GM19043 (cell line): ENCODE results near the gene SAMD4A.

ENCODE experiments used
- ATAC-seq: cut with Tn5 transposase; IDR thresholded peaks from one replicate; pipeline ENCODE4 v1.9.1; 2021; ENCODE audit warnings: low read depth; ENCODE audit not compliant: unreplicated experiment

The SAMD4A gene

DNA sequence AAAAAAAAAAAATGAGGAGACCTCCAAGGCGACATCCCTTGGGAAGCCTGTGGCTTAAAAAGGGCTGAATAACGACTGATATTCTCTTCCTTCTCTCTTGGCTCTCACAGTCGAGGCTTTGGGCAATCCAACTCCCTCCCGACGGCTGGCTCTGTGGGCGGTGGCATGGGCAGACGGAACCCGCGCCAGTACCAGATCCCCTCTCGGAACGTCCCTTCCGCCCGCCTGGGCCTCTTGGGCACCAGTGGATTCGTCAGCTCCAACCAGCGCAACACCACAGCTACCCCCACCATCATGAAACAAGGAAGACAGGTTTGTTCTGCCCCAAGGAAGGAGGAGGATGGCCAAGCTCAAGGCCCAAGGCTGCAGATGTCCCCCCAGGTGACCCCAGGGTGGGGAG lies 207.9 kb downstream of the SAMD4A start:
- no peak for ATAC-seq

DNA sequence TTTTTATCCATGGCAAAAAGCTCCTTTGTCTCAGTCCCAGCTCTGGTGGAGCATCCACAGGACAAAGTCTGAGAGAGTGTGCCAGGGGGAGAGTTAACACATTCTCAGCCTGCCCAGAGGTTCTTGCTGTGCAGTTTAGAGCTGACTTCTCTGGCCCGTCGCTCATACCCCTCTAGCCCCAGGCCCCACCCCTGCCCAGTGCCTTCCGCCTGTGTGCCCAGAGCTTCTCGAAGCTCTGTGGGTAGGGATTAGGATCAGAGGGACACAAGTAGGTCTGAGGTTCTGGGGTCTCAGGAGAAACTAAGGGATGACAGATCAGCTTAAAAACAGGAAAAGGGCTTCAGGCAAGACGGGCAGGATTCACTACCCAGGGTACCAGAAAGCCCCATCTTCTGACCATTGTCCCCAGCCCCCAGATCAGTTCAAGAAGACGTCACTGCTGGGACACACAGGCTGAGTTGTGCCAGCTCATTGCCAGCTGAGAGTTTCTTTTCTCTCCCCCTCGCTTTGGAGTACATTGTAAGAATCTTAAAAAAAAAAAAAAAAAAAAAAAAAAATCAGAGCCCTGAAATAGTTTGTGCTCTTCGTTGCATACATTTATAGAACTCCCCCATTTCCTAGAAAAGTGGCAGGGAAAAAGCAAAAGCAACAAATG lies 208.7 kb downstream of the SAMD4A start:
- no peak for ATAC-seq

DNA sequence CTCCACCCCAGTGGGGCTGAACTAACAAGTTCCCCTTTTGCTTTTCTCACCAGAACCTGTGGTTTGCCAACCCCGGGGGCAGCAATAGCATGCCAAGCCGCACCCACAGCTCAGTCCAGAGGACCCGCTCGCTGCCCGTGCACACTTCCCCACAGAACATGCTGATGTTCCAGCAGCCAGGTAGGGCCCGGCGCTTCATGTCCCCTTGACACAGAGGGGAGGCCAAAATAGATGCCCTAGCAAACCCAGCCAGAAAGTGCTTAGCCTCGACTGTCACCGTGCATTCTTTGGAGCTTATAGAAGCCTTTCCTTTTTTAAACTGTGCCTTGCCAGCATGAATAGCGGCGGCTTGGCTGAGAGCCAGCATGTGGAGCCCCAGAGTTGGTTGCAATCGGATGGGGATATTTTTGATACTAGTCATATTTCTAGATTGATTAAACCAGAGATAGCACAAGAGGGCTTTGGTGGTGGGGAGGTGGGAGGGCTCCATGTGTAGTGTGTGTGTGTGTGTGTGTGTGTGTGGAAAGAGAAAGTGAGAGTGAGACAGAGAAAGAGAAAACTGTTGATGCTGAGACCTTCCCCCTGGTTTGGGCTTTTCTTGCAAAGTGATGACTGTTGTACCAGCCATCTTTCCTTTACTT lies 209.6 kb downstream of the SAMD4A start:
- ATAC-seq: no peak

DNA sequence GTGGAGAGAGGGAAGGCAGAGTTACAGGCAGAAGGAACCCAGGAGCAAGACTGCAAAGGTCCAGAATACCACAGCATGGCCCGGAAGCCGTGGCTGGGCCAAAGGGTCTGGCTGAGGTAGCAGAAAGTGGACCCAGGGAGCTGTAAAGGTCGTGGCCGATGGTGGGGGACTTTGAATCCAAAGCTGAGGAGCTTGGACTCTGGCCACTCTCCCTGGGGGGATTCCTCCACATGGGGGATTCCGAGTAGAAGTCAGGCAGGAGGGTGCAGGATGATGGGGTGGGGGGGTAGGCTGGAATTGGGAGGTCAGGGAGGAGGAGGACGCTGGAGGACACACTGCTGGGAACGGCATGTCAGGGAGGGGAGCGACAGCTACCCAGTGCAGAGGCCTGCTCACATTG lies 210.5 kb downstream of the SAMD4A start:
- ATAC-seq: no peak

DNA sequence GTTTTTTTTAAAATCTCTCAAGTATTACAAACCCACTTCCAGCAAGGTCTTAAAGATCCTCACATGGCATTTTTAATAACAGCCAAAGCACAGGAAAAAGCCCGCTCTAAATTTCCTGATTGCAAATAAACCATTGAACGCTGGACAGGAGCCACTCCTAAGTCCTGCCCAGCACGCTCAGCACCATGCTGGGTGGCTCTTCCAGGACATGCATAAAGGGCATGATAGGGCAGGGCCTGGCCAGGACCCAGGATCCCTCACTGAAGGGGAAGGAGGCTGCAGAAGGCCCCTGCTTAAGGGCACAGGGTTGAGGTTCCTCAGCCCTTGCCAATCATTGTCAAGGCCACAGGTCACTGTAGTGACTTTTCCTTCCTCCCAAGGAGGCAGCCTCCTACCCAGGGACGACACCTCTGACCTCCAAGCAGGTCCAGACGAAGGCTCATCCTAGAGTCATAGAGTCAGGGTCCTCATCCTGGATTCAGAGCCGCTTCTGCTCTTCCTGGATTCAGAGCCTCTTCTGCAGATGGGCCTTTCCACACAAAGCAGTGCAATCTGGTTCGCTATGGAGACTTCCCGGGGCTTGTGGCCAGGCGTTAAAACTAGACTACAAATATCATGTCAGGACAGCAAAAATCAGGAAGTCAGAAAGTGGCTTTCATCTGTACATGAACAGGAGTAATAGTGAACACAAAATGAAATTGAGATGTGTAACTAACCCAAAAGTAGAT lies 211.9 kb downstream of the SAMD4A start:
- no peak for ATAC-seq

DNA sequence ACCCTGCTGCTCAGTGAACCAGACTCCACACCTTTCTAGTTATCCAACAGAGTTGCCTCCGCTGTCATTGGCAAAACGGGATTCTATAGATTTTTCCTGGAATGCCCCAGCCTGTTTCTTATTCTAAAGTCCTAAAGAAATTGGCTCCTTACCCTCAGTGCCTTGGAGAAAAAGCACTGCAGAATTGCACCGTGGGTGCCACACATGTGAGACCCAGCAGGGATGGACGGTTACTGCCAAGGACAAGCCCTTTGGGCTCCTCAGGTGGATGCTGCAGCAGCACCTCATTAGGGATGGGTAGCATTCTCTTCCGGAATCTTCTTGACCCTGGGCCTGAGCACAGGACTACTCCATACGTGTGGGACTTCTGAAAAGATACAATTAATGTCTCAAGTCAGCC lies 214.2 kb downstream of the SAMD4A start:
- ATAC-seq: no peak

DNA sequence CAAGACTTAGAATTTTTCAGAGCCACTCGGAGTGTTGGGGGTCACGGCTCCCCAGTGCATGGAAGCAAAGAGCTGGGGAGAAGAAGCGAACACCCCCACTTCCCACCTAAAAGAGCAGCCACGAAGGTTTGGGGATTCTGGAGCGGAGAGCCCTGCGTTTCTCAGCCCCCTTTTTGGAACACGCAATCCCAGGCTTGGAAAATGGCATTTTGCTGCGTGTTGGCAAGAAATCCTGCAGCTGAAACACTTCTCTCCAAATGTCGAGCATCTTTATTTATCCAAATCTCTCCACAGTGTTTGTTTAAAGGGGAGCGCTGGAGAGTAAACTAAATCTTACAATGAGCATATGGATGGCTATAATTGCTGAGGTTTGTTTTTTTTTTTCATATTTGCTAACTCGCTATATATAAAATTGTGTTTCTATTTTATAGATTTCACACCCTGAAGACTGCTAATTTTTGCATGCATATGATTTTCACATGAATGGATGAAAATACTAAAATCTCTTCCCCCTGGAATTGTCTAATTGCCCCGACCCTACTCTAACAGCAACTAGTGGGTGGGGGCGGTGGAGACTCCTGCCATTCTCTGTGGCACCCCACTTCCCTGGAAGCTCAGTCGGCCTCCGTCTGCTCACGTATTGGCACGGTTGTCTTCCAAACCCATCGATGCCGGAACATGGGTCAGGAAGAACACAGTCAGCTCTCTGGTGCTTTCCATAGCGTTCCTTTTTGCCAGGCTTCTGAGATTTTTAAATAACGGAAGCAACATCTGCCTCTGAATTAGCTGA lies 215.2 kb downstream of the SAMD4A start:
- ATAC-seq: no peak

DNA sequence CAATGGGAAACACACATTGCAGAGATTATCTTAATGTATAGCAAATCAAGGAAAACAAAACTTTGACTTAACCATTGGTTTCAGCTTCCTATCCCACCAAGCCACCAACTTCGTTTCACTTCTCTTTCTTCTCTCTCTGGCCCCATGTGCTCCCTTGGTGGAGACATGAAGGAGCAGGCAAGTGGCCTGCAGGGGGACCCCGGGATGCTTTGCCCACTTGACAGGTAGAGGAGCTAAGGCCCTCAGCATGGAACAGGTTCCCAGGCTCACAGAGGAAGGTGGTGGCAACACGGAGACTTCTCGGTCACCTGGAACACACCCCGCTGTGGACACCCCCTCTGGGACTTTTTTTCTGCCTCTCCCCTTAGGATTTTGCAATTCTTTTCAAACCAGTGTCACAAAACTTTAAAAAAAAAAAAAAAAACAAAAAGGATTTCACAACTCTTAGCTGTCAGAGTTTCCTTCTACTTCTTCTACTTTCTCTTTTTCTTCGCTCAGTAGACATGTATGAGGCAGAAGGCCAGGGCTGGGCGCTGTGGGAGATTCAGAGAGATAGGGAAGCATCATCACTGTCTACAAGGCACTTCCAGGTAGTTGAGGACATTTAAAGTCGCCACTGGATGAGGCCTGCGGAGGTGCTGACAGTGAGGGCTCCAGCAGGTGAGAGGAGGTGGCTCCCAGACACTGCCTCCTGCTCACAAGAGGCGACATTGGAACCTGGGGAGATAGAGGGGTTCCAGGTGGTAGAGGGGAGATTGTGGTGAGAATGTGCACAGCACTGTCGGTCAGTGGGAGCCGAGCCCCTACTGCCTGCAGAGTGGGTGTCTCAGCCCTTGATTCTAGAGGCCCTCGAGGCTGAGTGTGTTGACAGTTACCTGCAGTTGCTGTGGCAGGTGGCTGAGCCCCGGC lies 216.1 kb downstream of the SAMD4A start:
- ATAC-seq: peak; percentile 85

DNA sequence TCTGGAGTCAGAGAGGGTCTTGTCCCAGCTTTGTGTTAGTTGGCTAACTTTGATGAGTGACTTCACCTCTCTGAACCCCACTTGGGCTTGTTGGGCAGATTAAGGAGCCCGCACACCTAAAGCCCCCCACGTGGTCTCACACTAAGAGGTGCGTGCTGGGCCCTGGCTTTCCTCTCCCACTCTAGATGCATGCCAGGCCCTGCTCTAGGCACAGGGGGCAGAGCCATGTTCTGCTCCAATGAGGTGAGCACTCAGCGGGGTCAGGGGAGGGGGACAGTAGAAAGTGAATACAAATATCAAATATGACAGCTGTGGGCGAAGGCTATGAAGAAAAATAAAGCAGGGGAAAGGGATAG lies 216.7 kb downstream of the SAMD4A start:
- no peak for ATAC-seq

DNA sequence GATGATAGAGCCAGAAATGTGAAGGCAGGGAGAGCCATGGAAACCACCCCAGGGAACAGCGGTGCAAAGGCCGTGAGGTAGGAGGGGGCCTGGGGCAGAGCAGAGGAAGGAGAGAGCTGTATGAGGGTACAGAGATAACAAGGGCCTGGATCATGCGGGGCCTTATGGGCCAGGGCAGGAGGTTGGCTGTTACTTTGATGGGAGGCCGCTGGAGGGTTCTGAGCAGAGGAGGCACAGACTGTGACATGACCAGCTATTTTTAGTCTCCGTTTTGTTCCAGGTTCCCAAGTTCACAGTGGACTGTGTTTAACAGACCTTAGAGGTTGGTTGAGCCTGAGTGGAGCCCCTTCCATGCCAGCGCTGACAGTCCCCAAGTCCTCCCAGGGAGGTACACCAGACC lies 217.1 kb downstream of the SAMD4A start:
- ATAC-seq: no peak

DNA sequence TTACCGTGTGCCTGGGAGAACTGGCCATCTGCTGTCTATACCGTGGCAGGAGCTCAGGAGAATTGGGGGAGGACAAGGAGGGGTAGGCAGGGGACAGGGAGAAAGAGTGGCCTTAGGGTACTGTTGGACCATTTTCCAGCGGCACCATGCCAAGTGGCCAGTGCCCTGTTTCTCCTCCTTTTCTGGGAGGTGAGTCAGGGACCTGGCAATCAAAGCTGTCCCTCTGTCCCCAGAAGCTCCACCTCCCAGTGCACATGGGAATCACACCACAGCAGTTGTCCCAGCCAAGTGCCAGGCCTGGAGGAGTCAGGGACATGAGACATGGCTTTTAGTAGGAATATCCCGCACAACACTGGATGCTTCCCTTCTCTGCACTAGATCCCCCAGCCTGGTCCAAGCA lies 217.7 kb downstream of the SAMD4A start:
- no peak for ATAC-seq

DNA sequence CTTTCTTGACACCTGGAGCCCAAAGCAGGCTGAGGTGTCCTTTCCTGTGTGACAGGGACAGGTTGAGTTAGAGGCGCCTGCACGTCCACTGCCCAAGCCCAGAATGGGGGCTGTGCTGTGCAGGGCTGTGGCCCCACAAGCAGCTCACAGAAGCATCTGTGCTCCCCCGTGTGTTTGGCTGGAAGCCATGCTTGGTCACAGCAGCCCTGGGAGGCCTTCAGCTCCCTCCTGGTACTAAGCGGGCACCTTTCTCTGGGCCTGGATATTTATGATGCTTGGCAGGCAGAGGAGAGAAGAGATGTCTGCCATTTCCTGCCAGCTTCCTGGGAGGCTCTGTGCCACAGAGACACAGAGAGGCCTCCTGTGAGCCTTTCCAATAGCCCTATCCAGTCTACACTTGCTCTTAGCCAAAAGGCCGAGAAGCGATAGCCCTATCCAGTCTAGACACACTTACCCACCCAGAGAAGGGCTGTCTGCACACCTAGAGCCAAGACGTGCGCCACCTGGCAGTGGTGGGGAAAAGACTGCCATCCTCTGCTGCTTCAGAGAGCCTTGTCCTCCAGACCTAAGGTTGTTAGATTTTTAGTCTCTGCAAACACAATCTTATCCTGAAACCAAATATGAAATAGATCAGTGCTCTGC lies 218.3 kb downstream of the SAMD4A start:
- no peak for ATAC-seq

DNA sequence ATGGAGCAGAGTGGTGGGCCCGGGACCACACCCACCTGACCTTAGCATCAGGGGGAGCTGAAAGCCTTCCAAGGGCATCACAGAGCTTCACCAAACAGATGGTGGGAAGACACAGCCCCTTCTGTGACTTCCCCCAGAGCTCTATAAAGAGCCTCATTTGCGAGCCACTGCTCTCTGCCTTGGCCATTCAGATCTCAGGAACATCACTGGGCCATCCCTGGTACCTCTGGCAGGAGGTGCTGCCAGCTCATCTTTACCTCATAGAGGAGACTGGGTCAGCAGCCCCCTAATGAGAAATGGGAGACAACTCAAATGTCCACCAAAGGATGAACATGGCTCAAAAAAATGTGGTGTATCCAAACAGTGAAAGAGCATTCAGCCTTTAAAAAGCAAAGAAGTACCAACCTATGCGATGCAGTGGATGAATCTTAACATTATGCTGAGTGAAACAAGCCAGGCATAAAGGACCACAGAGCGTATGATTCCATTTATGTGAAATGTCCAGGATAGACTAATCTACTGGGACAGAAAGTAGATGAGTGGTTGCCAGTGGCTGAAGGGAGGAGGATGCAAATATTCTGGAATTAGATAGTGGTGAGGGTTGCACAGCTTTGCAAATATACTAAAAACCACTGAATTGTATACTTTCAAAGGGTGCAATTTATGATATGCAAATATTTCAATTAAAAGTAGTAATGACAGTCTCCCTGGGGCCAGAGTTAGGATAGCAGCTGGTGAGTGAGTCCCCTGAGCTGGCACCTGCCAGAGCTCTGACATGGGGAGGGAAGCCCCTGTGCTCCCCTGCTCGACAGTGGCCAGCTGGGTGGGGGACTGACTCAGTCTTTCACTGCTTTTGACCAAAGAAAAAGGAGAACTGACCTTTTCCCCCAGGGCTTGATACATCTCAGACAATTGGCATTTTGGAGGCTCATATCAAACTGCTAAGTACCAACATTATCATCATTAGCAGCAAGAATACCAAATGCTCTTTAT lies 219.1 kb downstream of the SAMD4A start:
- no peak for ATAC-seq

DNA sequence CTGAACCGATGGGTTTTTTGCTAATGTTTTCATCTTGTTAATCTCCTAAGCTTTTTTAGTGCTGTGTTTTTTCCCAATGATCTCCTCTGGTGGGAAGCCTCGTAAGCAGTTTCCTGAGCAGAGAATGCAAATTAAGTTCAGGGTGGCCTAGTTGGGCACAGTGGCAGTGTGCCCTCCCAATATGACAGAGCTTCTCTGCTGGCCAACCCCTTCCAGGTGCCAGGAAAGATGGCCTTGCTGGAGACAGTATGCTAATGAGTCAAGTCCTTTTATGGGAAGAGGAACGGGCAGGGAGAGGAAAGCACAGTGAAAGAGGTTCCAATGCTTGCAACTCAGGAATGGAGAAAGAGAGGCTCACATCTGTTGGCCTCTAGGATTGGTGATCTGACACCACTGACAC lies 219.9 kb downstream of the SAMD4A start:
- ATAC-seq: no peak

DNA sequence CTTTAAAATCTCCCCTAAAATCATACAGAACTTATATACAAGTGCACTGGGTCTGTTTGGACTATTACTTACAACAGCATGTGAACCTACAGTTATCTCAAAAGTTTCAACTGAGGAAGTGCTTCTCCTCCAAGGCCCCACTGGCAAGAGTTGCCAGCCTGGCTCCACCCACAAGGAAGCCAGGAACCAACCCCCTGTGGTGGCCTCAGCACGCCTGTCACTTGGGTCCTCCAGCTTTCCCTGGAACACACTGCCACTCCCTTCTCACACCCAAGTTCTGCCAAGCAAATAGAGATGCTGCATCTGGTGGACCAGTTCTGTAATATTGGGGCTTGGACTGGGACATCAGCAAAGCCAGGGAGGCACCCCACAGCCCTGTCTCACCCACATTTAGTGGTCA lies 220.3 kb downstream of the SAMD4A start:
- ATAC-seq: no peak

DNA sequence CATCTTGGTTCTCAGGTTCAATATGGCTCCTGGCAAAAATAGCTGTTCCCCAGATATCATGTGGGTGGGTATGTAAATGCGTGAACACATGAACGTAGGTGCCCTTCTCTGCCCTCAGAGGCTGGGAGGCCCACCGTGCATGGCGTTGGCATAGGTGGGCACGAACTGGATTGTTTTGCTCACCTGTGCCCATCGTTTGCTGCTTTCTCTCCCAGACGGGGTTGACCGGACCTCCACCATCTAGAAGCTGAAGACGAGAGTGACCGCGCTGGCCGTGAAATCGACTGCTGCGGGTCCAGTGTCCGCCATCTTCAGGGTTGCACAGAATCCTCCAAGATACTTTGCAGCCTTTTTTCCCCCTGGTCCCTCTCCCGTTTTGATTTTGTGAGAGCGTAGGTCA lies 221.8 kb downstream of the SAMD4A start:
- ATAC-seq: no peak

DNA sequence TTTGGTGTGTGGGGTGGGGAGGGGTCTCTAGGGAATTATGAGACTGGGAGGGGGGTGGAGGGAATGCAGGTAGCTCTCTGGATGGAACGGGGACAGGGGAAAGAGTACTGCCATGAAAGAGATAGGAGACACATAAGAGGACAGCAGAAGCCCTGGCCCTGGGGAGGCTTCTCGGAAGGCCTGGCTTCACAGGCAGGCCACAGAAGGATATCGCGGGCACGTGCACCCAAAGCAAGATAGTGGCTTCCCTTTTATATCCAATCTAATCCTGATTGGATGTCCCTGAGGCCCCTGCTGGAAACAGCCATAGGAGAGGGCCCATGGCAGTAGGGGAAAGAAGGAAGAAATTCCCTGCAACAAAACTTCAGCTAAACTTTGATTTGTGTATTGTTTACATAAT lies 222.2 kb downstream of the SAMD4A start:
- no peak for ATAC-seq

DNA sequence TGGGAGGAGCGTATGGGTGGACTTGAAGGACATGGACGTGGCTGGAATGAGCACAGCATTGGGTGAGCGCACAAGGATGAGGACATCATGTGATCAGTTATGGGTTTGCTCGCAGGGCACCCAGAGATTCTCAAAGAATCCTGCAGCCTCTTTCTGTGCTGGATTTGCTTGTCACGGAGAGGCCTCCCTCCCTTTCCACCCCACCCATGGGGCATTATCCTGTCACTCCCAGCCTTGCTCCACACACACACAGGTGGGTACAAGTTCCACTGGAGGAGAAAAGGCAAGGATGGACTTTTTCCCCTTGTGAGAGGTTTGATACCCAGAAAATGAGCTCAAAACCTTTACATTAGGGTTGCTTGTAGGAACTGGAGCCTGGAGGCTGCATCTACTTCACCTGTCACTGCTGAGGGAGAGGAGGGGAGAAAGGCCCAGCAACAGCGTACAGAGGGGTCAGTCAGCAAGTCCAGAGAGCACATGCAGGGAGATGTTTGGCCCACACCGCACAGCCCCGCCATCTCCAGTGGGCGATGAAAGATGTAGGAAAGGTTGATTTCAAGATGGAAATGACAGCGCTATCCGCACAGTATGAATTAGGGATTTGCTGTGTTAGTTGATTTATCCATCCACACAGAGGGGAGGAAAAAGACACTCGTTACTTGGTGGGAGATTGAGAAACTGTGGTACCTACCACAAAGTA lies 223.0 kb downstream of the SAMD4A start:
- ATAC-seq: no peak
